Neural progenitor cell (in vitro differentiated cells): ENCODE results near the gene UROD. TPM values are rescaled to one million over a fixed set of nuclear protein-coding genes. Genes with fewer than 3 reads are reported as not detected.

ENCODE experiments used
- DNase-seq: peaks from one replicate; pipeline ENCODE4 v3.0.0-alpha.2; 2016; ENCODE audit warnings: low spot score
- H2AFZ ChIP-seq: fragments of 200-600 bp; sonication (generic); replicated peaks from 2 replicates; pipeline ENCODE4 v1.6.1; 2016; ENCODE audit warnings: antibody characterized with exemption
- H3F3A ChIP-seq: fragments of 200-600 bp; sonication (generic); 2 replicates; pipeline ENCODE4 v1.6.1; 2016; ENCODE audit warnings: antibody characterized with exemption, low read depth
- H3K27ac ChIP-seq: fragments of 200-600 bp; sonication (generic); 2 replicates; pipeline ENCODE4 v1.5.1; 2016; ENCODE audit warnings: mild to moderate bottlenecking
- H3K27me3 ChIP-seq: fragments of 200-600 bp; sonication (generic); 2 replicates; pipeline ENCODE4 v1.6.1; 2016; ENCODE audit warnings: mild to moderate bottlenecking, moderate library complexity
- H3K36me3 ChIP-seq: fragments of 200-600 bp; sonication (generic); 2 replicates; pipeline ENCODE4 v1.5.1; 2016
- H3K4me1 ChIP-seq: fragments of 200-600 bp; sonication (generic); 2 replicates; pipeline ENCODE4 v1.6.1; 2016; ENCODE audit warnings: mixed run types
- H3K4me2 ChIP-seq: fragments of 200-600 bp; sonication (generic); 2 replicates; pipeline ENCODE4 v1.6.1; 2016
- H3K4me3 ChIP-seq: fragments of 200-600 bp; sonication (generic); 2 replicates; pipeline ENCODE4 v1.5.1; 2016
- H3K79me2 ChIP-seq: fragments of 200-600 bp; sonication (generic); 2 replicates; pipeline ENCODE4 v1.6.1; 2016; ENCODE audit warnings: low read depth
- H3K9ac ChIP-seq: fragments of 200-600 bp; sonication (generic); 2 replicates; pipeline ENCODE4 v1.6.1; 2016
- H3K9me3 ChIP-seq: fragments of 200-600 bp; sonication (generic); 2 replicates; pipeline ENCODE4 v1.5.1; 2016; ENCODE audit warnings: low read depth
- H4K20me1 ChIP-seq: fragments of 200-600 bp; sonication (generic); 2 replicates; pipeline ENCODE4 v1.6.1; 2016; ENCODE audit warnings: low read depth
- H3K27ac Mint-ChIP-seq: 3 replicates; pipeline ENCODE4 v1.8.0; 2021; ENCODE audit warnings: mixed read lengths
- H3K27me3 Mint-ChIP-seq: 2 replicates; pipeline ENCODE4 v1.8.0; 2022; ENCODE audit warnings: low read depth, mild to moderate bottlenecking, inconsistent platforms, moderate library complexity, mixed read lengths; ENCODE audit not compliant: insufficient read depth
- H3K36me3 Mint-ChIP-seq: 3 replicates; pipeline ENCODE4 v1.8.0; 2021; ENCODE audit warnings: mixed read lengths
- H3K4me1 Mint-ChIP-seq: 3 replicates; pipeline ENCODE4 v1.8.0; 2021; ENCODE audit warnings: mixed read lengths
- H3K4me3 Mint-ChIP-seq: 3 replicates; pipeline ENCODE4 v1.8.0; 2021; ENCODE audit warnings: mild to moderate bottlenecking, moderate library complexity, mixed read lengths
- H3K9me3 Mint-ChIP-seq: 3 replicates; pipeline ENCODE4 v1.8.0; 2020; ENCODE audit warnings: mixed read lengths
- CTCF ChIP-seq: fragments of 200-600 bp; sonication (generic); IDR thresholded peaks from 2 replicates; pipeline ENCODE4 v1.5.1; 2017; ENCODE audit warnings: antibody characterized with exemption, mild to moderate bottlenecking
- EZH2 ChIP-seq: fragments of 200-600 bp; sonication (generic); IDR thresholded peaks from 2 replicates; pipeline ENCODE4 v1.6.1; 2017; ENCODE audit warnings: antibody characterized with exemption, mild to moderate bottlenecking, moderate library complexity
- EZH2phosphoT487 ChIP-seq: fragments of 200-600 bp; sonication (generic); IDR thresholded peaks from 2 replicates; pipeline ENCODE4 v1.6.1; 2017; ENCODE audit warnings: antibody characterized with exemption
- total RNA-seq: library from RNA; depleted of rRNA; stranded (reverse); fragments of >200 nt; gene quantifications from 2 replicates; pipeline ENCODE4 v1.2.3, GENCODE V29; 2015; ENCODE audit warnings: low replicate concordance

UROD gene
- 46.5 and 59.8 TPM in 2 replicates for total RNA-seq

GRCh38 chr1:45011837-45012638 lies at the start of gene UROD:
TSS of gene UROD (plus strand) at chr1:45012254. CDS start at chr1:45012266, 12 bp downstream.
- Histone ChIP-seq H3F3A (peaks cover 7% of the 10 kb centered on the region), H3K9me3 (no peaks in the 10 kb centered on the region), H3K79me2 (peaks cover 10% of the 10 kb centered on the region), H3K4me3 (peak within 1 kb of the TSS; percentile 90), H3K4me2 (peak within 1 kb of the TSS; percentile 100), H3K9ac (peak within 1 kb of the TSS; percentile 64), H3K36me3 (no peaks in the 10 kb centered on the region), H3K4me1 (peaks cover 5% of the 10 kb centered on the region), H2AFZ (peak within 1 kb of the TSS; percentile 98), H3K27ac (no peak within 1 kb of the TSS), H3K27me3 (peaks cover 3% of the 10 kb centered on the region), H4K20me1 (peaks cover 3% of the 10 kb centered on the region)
- DNase-seq, result peak; percentile 97
- Mint-ChIP-seq H3K27ac (peak within 1 kb of the TSS; percentile 47), H3K9me3 (no peaks in the 10 kb centered on the region), H3K27me3 (peaks cover 2% of the 10 kb centered on the region), H3K36me3 (peaks cover 3% of the 10 kb centered on the region), H3K4me3 (peak within 1 kb of the TSS; percentile 90), H3K4me1 (peaks cover 39% of the 10 kb centered on the region)
- TF ChIP-seq CTCF, result no peak
- TF ChIP-seq EZH2phosphoT487, result no peak
- no peak for TF ChIP-seq EZH2

DNA sequence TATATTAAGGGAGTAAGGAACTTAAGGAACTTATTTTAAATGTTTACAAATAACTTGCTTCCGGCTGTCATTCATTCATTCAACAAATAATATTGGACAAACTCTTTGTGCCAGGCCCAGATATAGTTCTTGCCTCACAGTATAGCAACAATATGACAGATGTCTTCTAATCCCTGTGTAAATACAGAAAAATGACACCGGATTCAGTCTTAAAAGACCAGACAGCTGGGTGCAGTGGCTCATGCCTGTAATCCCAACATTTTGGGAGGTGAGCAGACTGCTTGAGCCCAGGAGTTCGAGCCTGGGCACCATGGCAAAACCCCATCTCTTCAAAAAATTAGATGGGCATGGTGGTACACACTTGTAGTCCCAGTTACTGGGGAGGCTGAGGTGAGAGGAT lies 49.3 kb upstream of the UROD start:
- no peaks in the 10 kb centered on the region for H4K20me1 ChIP-seq
- H3K4me1 Mint-ChIP-seq, result no peaks in the 10 kb centered on the region
- no peak overlapping the region for H2AFZ ChIP-seq
- no peak overlapping the region for H3K4me3 ChIP-seq
- H3K4me1 ChIP-seq, result no peaks in the 10 kb centered on the region
- no peaks in the 10 kb centered on the region for H3K27me3 Mint-ChIP-seq
- DNase-seq, result no peak
- no peaks in the 10 kb centered on the region for H3K9me3 ChIP-seq
- H3K27ac ChIP-seq, result no peak overlapping the region
- no peak overlapping the region for H3K27ac Mint-ChIP-seq
- no peaks in the 10 kb centered on the region for H3K79me2 ChIP-seq
- no peaks in the 10 kb centered on the region for H3K9me3 Mint-ChIP-seq
- no peak overlapping the region for H3K9ac ChIP-seq
- H3K4me3 Mint-ChIP-seq, result no peak overlapping the region
- H3K27me3 ChIP-seq, result no peaks in the 10 kb centered on the region
- no peaks in the 10 kb centered on the region for H3K36me3 ChIP-seq
- no peak overlapping the region for H3K4me2 ChIP-seq
- no peak for TF ChIP-seq CTCF
- no peak for TF ChIP-seq EZH2phosphoT487
- no peak for TF ChIP-seq EZH2
- no peaks in the 10 kb centered on the region for H3K36me3 Mint-ChIP-seq
- no peaks in the 10 kb centered on the region for H3F3A ChIP-seq

GRCh38 chr1:44964396-44964795 lies 47.7 kb upstream of the UROD start:
- Histone ChIP-seq H3K27ac (no peak overlapping the region), H3K36me3 (no peaks in the 10 kb centered on the region), H3K4me3 (no peak overlapping the region), H3F3A (no peaks in the 10 kb centered on the region), H3K4me1 (no peaks in the 10 kb centered on the region), H3K27me3 (no peaks in the 10 kb centered on the region), H3K9me3 (no peaks in the 10 kb centered on the region), H3K79me2 (no peaks in the 10 kb centered on the region), H2AFZ (no peak overlapping the region), H3K4me2 (no peak overlapping the region), H4K20me1 (no peaks in the 10 kb centered on the region), H3K9ac (no peak overlapping the region)
- Mint-ChIP-seq H3K4me1 (no peaks in the 10 kb centered on the region), H3K4me3 (no peak overlapping the region), H3K27me3 (peaks cover 2% of the 10 kb centered on the region), H3K27ac (no peak overlapping the region), H3K9me3 (no peaks in the 10 kb centered on the region), H3K36me3 (no peaks in the 10 kb centered on the region)
- DNase-seq, result no peak
- no peak for TF ChIP-seq CTCF
- TF ChIP-seq EZH2, result no peak
- no peak for TF ChIP-seq EZH2phosphoT487
